ENCODE results near the gene OTOP2. TPM values are rescaled to one million over a fixed set of nuclear protein-coding genes. Genes with fewer than 3 reads are reported as not detected.

Gene OTOP2
- total and polyA plus RNA-seq, 2 of the 4 experiments (the other 2 are of a cell fraction): not detected

- Histone ChIP-seq H2BK5ac (ENCODE audit: low read depth, low read length, poor library complexity, severe bottlenecking) (no peak overlapping the region), H3K9me1 (ENCODE audit: insufficient read depth, low read length) (no peaks in the 10 kb centered on the region), H2AK5ac (ENCODE audit: low read depth, low read length) (no peak overlapping the region), H3K56ac (ENCODE audit: extremely low read depth, insufficient read depth, low read length) (no peak overlapping the region), H3K27ac (ENCODE audit: insufficient read depth, low read length) (no peak overlapping the region), H4K8ac (ENCODE audit: low read depth in 2 of 2, low read length in 2 of 2) (no peak overlapping the region), H3K14ac (replicated peaks; ENCODE audit: low read depth, low read length) (no peak overlapping the region), H3K9me3 (ENCODE audit: control insufficient read depth, insufficient read depth, low read length) (no peaks in the 10 kb centered on the region), H2AFZ (replicated peaks; ENCODE audit: low read length, poor library complexity) (peak overlapping the region; percentile 41), H3K4me1 (ENCODE audit: control insufficient read depth, insufficient read depth, low read length) (no peaks in the 10 kb centered on the region), H3K9ac (ENCODE audit: low read depth, low read length) (no peak overlapping the region), H2BK15ac (ENCODE audit: low read depth, low read length) (no peak overlapping the region), H3K4me2 (ENCODE audit: low read depth, low read length) (no peak overlapping the region), H3K18ac (ENCODE audit: low read depth, low read length) (no peak overlapping the region), H3K27me3 (ENCODE audit: control insufficient read depth, insufficient read depth, low read length) (peaks cover 38% of the 10 kb centered on the region), H2BK20ac (ENCODE audit: low read depth, low read length) (no peak overlapping the region), H3K4me3 (ENCODE audit: insufficient read depth, low read depth, low read length) (no peak overlapping the region), H3K36me3 (ENCODE audit: control insufficient read depth, insufficient read depth, low read length) (no peaks in the 10 kb centered on the region), H4K20me1 (ENCODE audit: insufficient read depth, low read length) (no peaks in the 10 kb centered on the region), H3K4ac (ENCODE audit: low read depth, low read length) (no peak overlapping the region), H3K79me1 (ENCODE audit: low read depth in 1 of 2, low read length in 2 of 2) (0 out of 4 replicates have a peak, but pooled peaks cover 4 to 8% of the 10 kb centered on the region in 2 experiments), H3K23ac (ENCODE audit: low read depth, low read length) (no peak overlapping the region), H2AK9ac (replicated peaks; ENCODE audit: low read depth, low read length, poor library complexity) (no peak overlapping the region), H2BK120ac (ENCODE audit: low read depth, low read length) (no peak overlapping the region), H4K91ac (ENCODE audit: insufficient read depth, low read depth, low read length) (no peak overlapping the region), H4K5ac (ENCODE audit: low read depth, low read length) (no peak overlapping the region)
- intact Hi-C loops (cut with micrococcal nuclease) (no loop called here), in situ Hi-C loops (cut with MboI; ENCODE audit: low sequenced_read_pairs) (no loop called here), dilution Hi-C loops (cut with HindIII; ENCODE audit: low sequenced_read_pairs, unreplicated experiment) (no loop called here)
- WGBS, 2 experiments (ENCODE audit: extremely low coverage in 2 of 2, insufficient read length in 1 of 2): 29% methylated on average over 7 of the region's 19 CpGs; no CpG with 5 or more reads in 1 of the 2 experiments
- POLR2A ChIA-PET (ENCODE audit: unreplicated experiment): no interaction called here
- DNase-seq: no peak
- BruUV-seq (replicated peaks): no TSS peak
- no peak for ATAC-seq (ENCODE audit: low read depth)
- CTCF ChIA-PET: no interaction called here
- no peak for TF ChIP-seq FOS (IDR thresholded peaks at IDR 0.05; ENCODE audit: low read depth, low read length)
- TF ChIP-seq NFE2L2 (IDR thresholded peaks at IDR 0.05; ENCODE audit: low read depth, low read length): no peak
- TF ChIP-seq USF2 (IDR thresholded peaks at IDR 0.05; ENCODE audit: low read depth, low read length): no peak
- no peak for TF ChIP-seq ELK1 (IDR thresholded peaks at IDR 0.05; ENCODE audit: borderline replicate concordance, low read depth, low read length)
- no peak for TF ChIP-seq BHLHE40 (IDR thresholded peaks at IDR 0.05; ENCODE audit: low read depth, low read length)
- no peak for TF ChIP-seq RFX5 (IDR thresholded peaks at IDR 0.05; ENCODE audit: low read depth, low read length)
- TF ChIP-seq RCOR1 (IDR thresholded peaks at IDR 0.05; ENCODE audit: insufficient replicate concordance, low read length): no peak
- no peak for TF ChIP-seq MXI1 (IDR thresholded peaks at IDR 0.05; ENCODE audit: borderline replicate concordance, low read depth, low read length)
- no peak for TF ChIP-seq CHD1 (IDR thresholded peaks at IDR 0.05; ENCODE audit: low read depth, low read length)
- no peak for TF ChIP-seq RAD21 (IDR thresholded peaks at IDR 0.05; ENCODE audit: low read length)
- no peak for TF ChIP-seq MAFK (IDR thresholded peaks at IDR 0.05; ENCODE audit: low read depth, low read length)
- TF ChIP-seq CTCF (conservative IDR thresholded peaks at IDR 0.05; ENCODE audit: low read depth, low read length): no peak
- no peak for TF ChIP-seq MAZ (IDR thresholded peaks at IDR 0.05; ENCODE audit: borderline replicate concordance, low read depth, low read length)
- no peak for TF ChIP-seq CEBPB (IDR thresholded peaks at IDR 0.05; ENCODE audit: low read depth, low read length)
- TF ChIP-seq POLR2A (IDR thresholded peaks at IDR 0.05; ENCODE audit: low read depth, low read length): no peak
Measured at GRCh38 chr17:74877592-74878548, 46.2 kb upstream of the OTOP2 start.

All from IMR-90 (cell line).